GM12878 (cell line): ENCODE results near the gene RXFP1. TPM values are rescaled to one million over a fixed set of nuclear protein-coding genes. Genes with fewer than 3 reads are reported as not detected.
A peak's percentile ranks its signal among the peaks of the same experiment; 100 is the strongest.

Experiments
- ATAC-seq: fragments of 200-7000 bp; cut with Tn5 transposase; 3 replicates; pipeline ENCODE4 v1.9.1; 2020; ENCODE audit warnings: mild to moderate bottlenecking, moderate library complexity
- BruUV-seq: library from RNA; stranded (reverse); fragments of 400-500 nt; replicated peaks from 2 replicates; lab custom pipeline; 2021; lab: Mats Ljungman, UMichigan
- CTCF ChIA-PET: fragments of 300-600 bp; sonication (Branson Sonifier 250); formaldehyde crosslinking; extraction: SDS; loops from one replicate; lab custom pipeline; 2021; ENCODE audit warnings: inconsistent platforms; lab: Yijun Ruan, JAX
- POLR2A ChIA-PET: fragments of 350-600 bp; formaldehyde crosslinking; extraction: SDS; loops from one replicate; lab custom pipeline; 2021; ENCODE audit warnings: inconsistent platforms; lab: Charles Lee
- RAD21 ChIA-PET: fragments of 300-600 bp; sonication (Branson Sonifier 250); formaldehyde crosslinking; loops from one replicate; lab custom pipeline; 2023; ENCODE audit warnings: antibody characterized with exemption; ENCODE audit not compliant: unreplicated experiment; lab: Charles Lee
- SMC1A ChIA-PET: fragments of 300-600 bp; sonication (Branson Sonifier 250); formaldehyde crosslinking; loops from one replicate; lab custom pipeline; 2023; ENCODE audit not compliant: unreplicated experiment, uncharacterized antibody; lab: Charles Lee
- DNase-seq: peaks from one replicate; pipeline ENCODE4 v3.0.0-alpha.2; 2011; ENCODE audit warnings: low read depth, low spot score
- FAIRE-seq: peaks from 3 replicates; lab custom pipeline; 2011; peaks lifted over from hg19 to GRCh38; lab: Jason Lieb, UNC
- H2AFZ ChIP-seq: 2 replicates; pipeline ENCODE4 v1.6.0; 2011; ENCODE audit warnings: low read depth, low read length, control low read depth; ENCODE audit not compliant: control insufficient read depth
- H3K27ac ChIP-seq: 2 replicates; pipeline ENCODE4 v1.5.1; 2011; ENCODE audit warnings: control low read depth; ENCODE audit not compliant: control insufficient read depth, insufficient read depth
- H3K27me3 ChIP-seq, 2 experiments: replicated peaks in 1 of 2; 2 replicates each; pipeline versions ENCODE4 v1.6.0 to v1.6.1; 2011; ENCODE audit warnings: low read length in 1 of 2; ENCODE audit not compliant: control insufficient read depth in 2 of 2, insufficient read depth in 2 of 2
- H3K36me3 ChIP-seq, 2 experiments: 2 replicates each; pipeline ENCODE4 v1.5.1; 2011; ENCODE audit warnings: low read length in 1 of 2; ENCODE audit not compliant: control insufficient read depth in 2 of 2, insufficient read depth in 2 of 2
- H3K4me1 ChIP-seq: 2 replicates; pipeline ENCODE4 v1.6.1; 2011; ENCODE audit warnings: mild to moderate bottlenecking, low read length, moderate library complexity, mixed read lengths; ENCODE audit not compliant: control insufficient read depth, insufficient read depth
- H3K4me2 ChIP-seq: 2 replicates; pipeline ENCODE4 v1.6.0; 2011; ENCODE audit warnings: control low read depth; ENCODE audit not compliant: control insufficient read depth, insufficient read depth
- H3K4me3 ChIP-seq: fragments of 200-600 bp; sonication (generic); 2 replicates; pipeline ENCODE4 v1.5.1; 2016
- H3K79me2 ChIP-seq: 2 replicates; pipeline ENCODE4 v1.6.0; 2011; ENCODE audit warnings: low read length; ENCODE audit not compliant: control insufficient read depth, insufficient read depth
- H3K9ac ChIP-seq: 2 replicates; pipeline ENCODE4 v1.8.0; 2011; ENCODE audit warnings: low read length, control low read depth, mixed read lengths; ENCODE audit not compliant: control insufficient read depth, insufficient read depth
- H3K9me3 ChIP-seq: replicated peaks from 3 replicates; pipeline ENCODE4 v1.5.1; 2011; ENCODE audit warnings: mild to moderate bottlenecking, low read length; ENCODE audit not compliant: control insufficient read depth, insufficient read depth
- H4K20me1 ChIP-seq: 2 replicates; pipeline ENCODE4 v1.6.0; 2011; ENCODE audit not compliant: control insufficient read depth, insufficient read depth
- BCL11A ChIP-seq: IDR thresholded peaks from 2 replicates; pipeline ENCODE4 v1.6.1; 2011; ENCODE audit warnings: low read depth, low read length
- CHD1 ChIP-seq: IDR thresholded peaks from 2 replicates; pipeline ENCODE4 v1.6.1; 2012; ENCODE audit warnings: low read depth, low read length, improper control_type of control experiment
- EGR1 ChIP-seq, 2 experiments: IDR thresholded peaks; 1 replicate in 1 of 2; 2 replicates in 1 of 2; pipeline ENCODE4 v1.6.1; 2011 to 2012; ENCODE audit warnings: low read depth in 2 of 2, low read length in 2 of 2, borderline replicate concordance in 1 of 2, mild to moderate bottlenecking in 1 of 2, moderate library complexity in 1 of 2
- ESRRA ChIP-seq: IDR thresholded peaks from 2 replicates; pipeline ENCODE4 v1.6.1; 2012; ENCODE audit warnings: mild to moderate bottlenecking, low read length, improper control_type of control experiment
- JUND ChIP-seq: IDR thresholded peaks from 2 replicates; pipeline ENCODE4 v1.6.1; 2012; ENCODE audit warnings: low read depth, mild to moderate bottlenecking, low read length, improper control_type of control experiment, moderate library complexity
- SMAD5 ChIP-seq: IDR thresholded peaks from 2 replicates; pipeline ENCODE4 v1.6.1; 2016; ENCODE audit warnings: antibody characterized with exemption, low read depth
- YY1 ChIP-seq: IDR thresholded peaks from 2 replicates; pipeline ENCODE4 v1.6.1; 2011; ENCODE audit warnings: low read depth, mild to moderate bottlenecking, low read length
- WGBS: methylation state at CpG from one replicate; pipeline ENCODE4 v1.1.6; 2016; ENCODE audit warnings: low lambda C conversion rate; ENCODE audit not compliant: insufficient replicate concordance, insufficient coverage; ENCODE audit errors: missing lambda C conversion rate; 5-methylcytosine and 5-hydroxymethylcytosine counted together
- in situ Hi-C: fragments of 300-500 bp; cut with MboI; formaldehyde crosslinking; loops from 9 replicates; pipeline ENCODE4 v1.14.3; 2018; ENCODE audit warnings: mixed read lengths
- intact Hi-C: fragments of 100-400 bp; cut with micrococcal nuclease; formaldehyde crosslinking; loops from one replicate; pipeline ENCODE4 v1.14.2; 2022; ENCODE audit not compliant: unreplicated experiment
- polyA plus RNA-seq, 11 experiments: library from polyadenylated mRNA; depleted of rRNA in 4 of 11; unstranded in 6 of 11; stranded (reverse) in 5 of 11; fragments of >200 nt; fragmentation: Nextera tagmentation in 4 of 11; fragmentation: Illumina TruSeq in 1 of 11; extraction: Ambion mirVana in 4 of 11; extraction: Trizol in 1 of 11; gene quantifications; 1 replicate in 1 of 11; 2 replicates in 10 of 11; pipeline versions ENCODE4 v1.2.1 to v1.2.3, GENCODE V29; 2011 to 2016; ENCODE audit warnings: inconsistent platforms in 2 of 11, missing spikeins in 2 of 11, low read depth in 1 of 11
- total RNA-seq, 4 experiments: library from RNA; depleted of rRNA in 3 of 4; stranded (reverse); fragments of >200 nt in 3 of 4; fragmentation: Illumina TruSeq in 1 of 4; extraction: Trizol in 1 of 4; gene quantifications; 2 replicates each; pipeline versions ENCODE4 v1.2.1 to v1.2.3, GENCODE V29; 2013 to 2021
- TF ChIP-seq, protein P1 (sequence below): fragments of 450-650 bp; IDR thresholded peaks from 2 replicates; pipeline ENCODE4 v1.6.1; 2017; ENCODE audit warnings: mild to moderate bottlenecking, moderate library complexity
- TF ChIP-seq, protein P2 (sequence below): fragments of 450-650 bp; IDR thresholded peaks from 2 replicates; pipeline ENCODE4 v1.6.1; 2017; ENCODE audit warnings: antibody characterized with exemption, mild to moderate bottlenecking, moderate library complexity
- TF ChIP-seq, protein P3 (sequence below): IDR thresholded peaks from 2 replicates; pipeline ENCODE4 v1.6.1; 2011; ENCODE audit warnings: low read depth, low read length, improper control_type of control experiment, borderline replicate concordance

Gene RXFP1
- total and polyA plus RNA-seq, 10 of the 15 experiments (the other 5 are each of a cell fraction or from before 2014, with no cell fraction given) = 0.12 TPM; not detected in 9

DNA sequence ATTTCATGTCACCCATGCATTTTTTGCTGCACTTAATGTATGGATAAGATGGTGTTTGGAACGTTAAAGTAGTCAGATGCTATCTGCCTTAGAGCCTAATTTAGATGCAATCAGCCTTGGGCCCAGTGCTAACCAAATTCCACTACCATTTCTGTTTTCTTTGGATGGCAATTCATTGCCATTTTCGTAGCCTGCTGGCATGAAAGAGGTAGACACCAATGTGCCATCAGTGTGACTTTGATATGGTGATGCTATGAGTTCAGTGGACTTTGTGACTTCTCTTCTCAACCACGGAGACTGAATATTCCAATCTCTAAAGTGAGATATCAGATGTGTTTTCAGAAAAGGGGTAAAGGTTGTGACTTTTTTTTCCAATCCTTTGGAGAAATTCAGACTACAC, 152.0 kb downstream of the RXFP1 start:
- Histone ChIP-seq H4K20me1 (no peaks in the 10 kb centered on the region), H3K4me3 (0 out of 2 replicates have a peak overlapping the region, but pooled peaks have one; percentile 84), H3K9ac (no peak overlapping the region), H3K36me3 (no peaks in the 10 kb centered on the region), H3K79me2 (peaks cover 26% of the 10 kb centered on the region), H3K27ac (no peak overlapping the region), H3K9me3 (no peaks in the 10 kb centered on the region), H3K4me1 (no peaks in the 10 kb centered on the region), H3K27me3 (no peaks in the 10 kb centered on the region), H2AFZ (no peak overlapping the region), H3K4me2 (no peak overlapping the region)
- POLR2A ChIA-PET = no interaction called here
- in situ Hi-C loops = no loop called here
- ATAC-seq (no peak), DNase-seq (no peak), FAIRE-seq (no peak)
- TF ChIP-seq ESRRA (no peak), YY1 (no peak), CHD1 (no peak), BCL11A (no peak), EGR1 (IDR thresholded peaks at IDR 0.05; ENCODE audit: borderline replicate concordance in 1 of 2, low read depth in 2 of 2, low read length in 2 of 2) (no peak), SMAD5 (no peak), JUND (no peak)
- TF ChIP-seq, protein P1, sequence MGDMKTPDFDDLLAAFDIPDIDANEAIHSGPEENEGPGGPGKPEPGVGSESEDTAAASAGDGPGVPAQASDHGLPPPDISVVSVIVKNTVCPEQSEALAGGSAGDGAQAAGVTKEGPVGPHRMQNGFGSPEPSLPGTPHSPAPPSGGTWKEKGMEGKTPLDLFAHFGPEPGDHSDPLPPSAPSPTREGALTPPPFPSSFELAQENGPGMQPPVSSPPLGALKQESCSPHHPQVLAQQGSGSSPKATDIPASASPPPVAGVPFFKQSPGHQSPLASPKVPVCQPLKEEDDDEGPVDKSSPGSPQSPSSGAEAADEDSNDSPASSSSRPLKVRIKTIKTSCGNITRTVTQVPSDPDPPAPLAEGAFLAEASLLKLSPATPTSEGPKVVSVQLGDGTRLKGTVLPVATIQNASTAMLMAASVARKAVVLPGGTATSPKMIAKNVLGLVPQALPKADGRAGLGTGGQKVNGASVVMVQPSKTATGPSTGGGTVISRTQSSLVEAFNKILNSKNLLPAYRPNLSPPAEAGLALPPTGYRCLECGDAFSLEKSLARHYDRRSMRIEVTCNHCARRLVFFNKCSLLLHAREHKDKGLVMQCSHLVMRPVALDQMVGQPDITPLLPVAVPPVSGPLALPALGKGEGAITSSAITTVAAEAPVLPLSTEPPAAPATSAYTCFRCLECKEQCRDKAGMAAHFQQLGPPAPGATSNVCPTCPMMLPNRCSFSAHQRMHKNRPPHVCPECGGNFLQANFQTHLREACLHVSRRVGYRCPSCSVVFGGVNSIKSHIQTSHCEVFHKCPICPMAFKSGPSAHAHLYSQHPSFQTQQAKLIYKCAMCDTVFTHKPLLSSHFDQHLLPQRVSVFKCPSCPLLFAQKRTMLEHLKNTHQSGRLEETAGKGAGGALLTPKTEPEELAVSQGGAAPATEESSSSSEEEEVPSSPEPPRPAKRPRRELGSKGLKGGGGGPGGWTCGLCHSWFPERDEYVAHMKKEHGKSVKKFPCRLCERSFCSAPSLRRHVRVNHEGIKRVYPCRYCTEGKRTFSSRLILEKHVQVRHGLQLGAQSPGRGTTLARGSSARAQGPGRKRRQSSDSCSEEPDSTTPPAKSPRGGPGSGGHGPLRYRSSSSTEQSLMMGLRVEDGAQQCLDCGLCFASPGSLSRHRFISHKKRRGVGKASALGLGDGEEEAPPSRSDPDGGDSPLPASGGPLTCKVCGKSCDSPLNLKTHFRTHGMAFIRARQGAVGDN = no peak
- TF ChIP-seq, protein P2, sequence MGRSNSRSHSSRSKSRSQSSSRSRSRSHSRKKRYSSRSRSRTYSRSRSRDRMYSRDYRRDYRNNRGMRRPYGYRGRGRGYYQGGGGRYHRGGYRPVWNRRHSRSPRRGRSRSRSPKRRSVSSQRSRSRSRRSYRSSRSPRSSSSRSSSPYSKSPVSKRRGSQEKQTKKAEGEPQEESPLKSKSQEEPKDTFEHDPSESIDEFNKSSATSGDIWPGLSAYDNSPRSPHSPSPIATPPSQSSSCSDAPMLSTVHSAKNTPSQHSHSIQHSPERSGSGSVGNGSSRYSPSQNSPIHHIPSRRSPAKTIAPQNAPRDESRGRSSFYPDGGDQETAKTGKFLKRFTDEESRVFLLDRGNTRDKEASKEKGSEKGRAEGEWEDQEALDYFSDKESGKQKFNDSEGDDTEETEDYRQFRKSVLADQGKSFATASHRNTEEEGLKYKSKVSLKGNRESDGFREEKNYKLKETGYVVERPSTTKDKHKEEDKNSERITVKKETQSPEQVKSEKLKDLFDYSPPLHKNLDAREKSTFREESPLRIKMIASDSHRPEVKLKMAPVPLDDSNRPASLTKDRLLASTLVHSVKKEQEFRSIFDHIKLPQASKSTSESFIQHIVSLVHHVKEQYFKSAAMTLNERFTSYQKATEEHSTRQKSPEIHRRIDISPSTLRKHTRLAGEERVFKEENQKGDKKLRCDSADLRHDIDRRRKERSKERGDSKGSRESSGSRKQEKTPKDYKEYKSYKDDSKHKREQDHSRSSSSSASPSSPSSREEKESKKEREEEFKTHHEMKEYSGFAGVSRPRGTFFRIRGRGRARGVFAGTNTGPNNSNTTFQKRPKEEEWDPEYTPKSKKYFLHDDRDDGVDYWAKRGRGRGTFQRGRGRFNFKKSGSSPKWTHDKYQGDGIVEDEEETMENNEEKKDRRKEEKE = no peak
- TF ChIP-seq, protein P3, sequence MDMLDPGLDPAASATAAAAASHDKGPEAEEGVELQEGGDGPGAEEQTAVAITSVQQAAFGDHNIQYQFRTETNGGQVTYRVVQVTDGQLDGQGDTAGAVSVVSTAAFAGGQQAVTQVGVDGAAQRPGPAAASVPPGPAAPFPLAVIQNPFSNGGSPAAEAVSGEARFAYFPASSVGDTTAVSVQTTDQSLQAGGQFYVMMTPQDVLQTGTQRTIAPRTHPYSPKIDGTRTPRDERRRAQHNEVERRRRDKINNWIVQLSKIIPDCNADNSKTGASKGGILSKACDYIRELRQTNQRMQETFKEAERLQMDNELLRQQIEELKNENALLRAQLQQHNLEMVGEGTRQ = no peak
- BruUV-seq = no TSS peak
- WGBS = 100% methylated on average over 3 of the region's 3 CpGs
- CTCF ChIA-PET = interaction anchor here (0.9 kb wide), 1 partner anchor 16 kb away, joined by 3 read pairs; no protein-coding TSS in a partner anchor
- intact Hi-C loops = loop anchor here (2.0 kb wide), 1 partner anchor 529 kb away; no protein-coding TSS in a partner anchor
- RAD21 ChIA-PET = no interaction called here
- SMC1A ChIA-PET = no interaction called here
